Retina (tissue), 1 donor: Measurements from ENCODE around the gene FAF1.
"Not testable (repeated sequence)": the region's sequence is repeated elsewhere in the genome, so short reads cannot be mapped to it uniquely, and the experiment has no call there.

Experiments
- DNase-seq: peaks from one replicate; pipeline ENCODE4 v3.0.0-alpha.2; 2016

The FAF1 gene

DNA sequence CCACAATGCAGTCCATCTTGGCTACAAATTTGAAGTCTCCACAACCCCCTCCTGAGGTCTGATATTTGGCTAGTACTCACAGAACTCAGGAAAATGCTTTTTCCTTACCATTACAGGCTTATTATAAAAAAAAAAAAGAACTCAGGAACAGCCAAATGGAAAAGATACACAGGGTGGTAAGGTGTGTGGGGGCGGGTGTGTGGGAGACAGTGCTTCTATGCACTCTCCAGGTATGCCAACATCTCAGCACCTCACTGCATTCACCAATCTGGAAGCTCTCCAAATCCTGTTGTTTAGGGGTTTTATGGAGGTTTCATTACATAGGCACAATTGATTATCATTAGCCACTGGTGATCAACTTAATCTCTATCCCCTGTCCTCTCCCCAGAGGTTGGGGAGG, 126.9 kb downstream of the FAF1 start:
- no peak for DNase-seq

GRCh38 chr1:50832167-50832566, 127.9 kb downstream of the FAF1 start:
- DNase-seq: no peak

DNA sequence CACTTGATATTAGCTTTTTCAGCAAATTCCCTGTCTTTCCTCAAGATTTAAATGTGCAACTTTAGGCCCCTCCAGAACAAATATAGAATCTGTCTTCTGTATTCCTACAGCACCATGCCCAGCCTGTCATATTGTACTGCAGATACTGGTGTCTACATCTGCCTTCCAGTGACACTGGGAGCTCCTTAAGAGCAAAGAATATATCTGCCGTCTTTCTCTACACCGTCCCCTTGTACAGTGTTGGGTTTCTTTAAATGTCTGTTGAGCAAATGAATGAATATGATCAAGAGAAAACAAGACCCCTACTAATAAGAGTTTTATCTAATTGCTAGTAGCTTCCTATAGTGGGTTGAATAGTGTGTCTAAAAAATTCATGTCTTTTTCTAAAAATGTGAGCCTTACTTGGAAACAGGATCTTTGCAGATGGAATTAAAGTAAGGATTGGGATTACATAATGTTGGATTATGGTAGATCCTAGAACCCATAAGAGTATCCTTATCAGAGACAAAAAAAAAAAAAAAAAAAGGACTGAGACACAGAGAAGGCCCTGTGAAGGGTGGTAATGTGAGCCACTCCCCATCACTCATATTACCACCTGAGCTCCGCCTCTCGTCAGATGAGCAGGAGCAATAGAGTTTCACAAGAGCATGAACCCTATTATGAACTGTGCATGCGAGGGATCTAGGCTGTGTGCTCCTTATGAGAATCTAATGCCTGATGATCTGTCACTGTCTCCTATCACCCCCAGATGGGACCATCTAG, 128.6 kb downstream of the FAF1 start:
- no peak for DNase-seq

DNA sequence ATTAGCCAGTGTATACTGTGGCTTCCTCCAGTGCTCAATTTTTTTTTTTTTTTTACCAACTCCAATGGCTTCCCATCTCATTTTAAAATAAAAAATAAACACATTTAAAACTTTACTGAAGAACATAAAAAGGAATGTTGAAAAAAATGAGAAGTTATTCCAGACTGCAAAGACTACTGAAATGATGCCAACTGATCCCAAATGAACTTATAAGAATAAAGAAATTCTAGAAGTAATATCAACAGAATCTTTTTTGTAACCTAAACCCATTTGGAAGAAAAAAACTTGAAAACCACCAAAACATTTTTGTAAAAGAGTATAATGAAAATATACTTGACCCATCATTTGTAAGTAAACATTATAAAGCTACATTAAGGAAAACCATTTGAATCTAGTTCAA, 129.4 kb downstream of the FAF1 start:
- no peak for DNase-seq

- DNase-seq: no peak
Observed at GRCh38 chr1:50829014-50829958, 130.8 kb downstream of the FAF1 start.

GRCh38 chr1:50827546-50827945, 132.5 kb downstream of the FAF1 start:
- no peak for DNase-seq

DNA sequence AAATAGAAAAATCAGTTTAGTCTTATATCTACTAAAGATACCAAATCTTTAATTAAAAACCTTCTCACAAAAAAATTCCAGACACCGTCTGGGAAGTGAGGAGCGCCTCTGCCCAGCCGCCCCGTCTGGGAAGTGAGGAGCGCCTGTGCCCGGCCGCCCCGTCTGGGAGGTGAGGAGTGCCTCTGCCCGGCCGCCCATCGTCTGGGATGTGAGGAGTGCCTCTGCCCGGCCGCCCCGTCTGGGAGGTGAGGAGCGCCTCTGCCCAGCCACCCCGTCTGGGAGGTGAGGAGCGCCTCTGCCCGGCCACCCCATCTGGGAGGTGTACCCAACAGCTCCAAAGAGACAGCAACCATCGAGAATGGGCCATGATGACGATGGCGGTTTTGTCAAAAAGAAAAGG, 133.3 kb downstream of the FAF1 start:
- not testable (repeated sequence) for DNase-seq

GRCh38 chr1:50822035-50822776, 137.9 kb downstream of the FAF1 start:
- DNase-seq: no peak

DNA sequence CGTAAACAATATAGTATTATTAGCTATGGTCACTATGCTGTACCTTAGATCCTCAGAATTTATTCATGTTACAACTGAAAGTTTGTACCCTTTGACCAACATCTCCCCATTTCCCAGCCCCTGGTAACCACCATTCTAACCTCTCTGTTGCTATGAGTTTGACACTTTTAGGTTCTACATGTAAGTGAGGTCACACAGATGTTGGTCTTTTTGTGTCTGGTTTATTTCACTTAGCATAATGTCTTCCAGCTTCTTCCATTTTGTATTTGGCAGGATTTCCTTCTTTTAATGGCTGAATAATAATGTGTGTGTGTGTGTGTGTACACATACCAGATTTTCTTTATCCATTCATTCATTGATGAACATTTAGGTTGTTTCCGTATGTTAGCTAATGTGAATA, 139.5 kb downstream of the FAF1 start:
- DNase-seq: no peak

DNA sequence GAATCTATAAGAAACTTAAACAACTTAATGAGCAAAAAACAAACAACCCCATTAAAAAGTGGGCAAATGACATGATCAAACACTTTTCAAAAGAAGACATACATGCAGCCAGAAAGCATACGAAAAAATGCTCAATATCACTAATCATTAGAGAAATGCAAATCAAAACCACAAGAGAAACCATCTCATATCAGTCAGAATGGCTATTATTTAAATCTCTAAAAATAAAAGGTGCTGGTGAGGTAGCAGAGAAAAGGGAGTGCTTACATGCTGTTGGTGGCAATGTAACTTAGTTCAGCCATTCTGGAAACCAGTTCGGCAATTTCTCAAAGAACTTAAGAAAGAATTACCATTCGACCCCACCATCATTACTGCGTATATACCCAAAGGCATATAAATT, 147.7 kb downstream of the FAF1 start:
- DNase-seq: no peak

GRCh38 chr1:50808296-50808695, 151.8 kb downstream of the FAF1 start:
- no peak for DNase-seq

DNA sequence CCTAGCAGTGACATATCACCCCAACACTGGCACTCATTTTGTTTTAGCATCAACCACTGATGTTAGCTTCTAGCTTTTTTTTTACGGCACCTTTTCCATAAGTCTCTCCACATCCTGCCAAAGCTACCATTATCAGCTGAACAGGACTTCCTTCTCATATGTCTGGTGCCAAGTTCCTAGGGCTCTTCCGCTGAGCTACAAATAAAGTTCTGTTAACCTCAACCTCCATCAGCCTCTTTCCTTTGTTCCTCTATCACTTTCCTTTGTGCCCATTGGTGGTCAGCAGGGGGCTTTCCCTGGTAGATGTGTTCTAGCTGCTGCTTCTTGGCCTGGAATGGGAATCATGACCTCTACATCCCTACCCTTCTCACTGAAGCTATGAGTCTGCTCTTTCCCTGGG, 163.8 kb downstream of the FAF1 start:
- DNase-seq: no peak

DNA sequence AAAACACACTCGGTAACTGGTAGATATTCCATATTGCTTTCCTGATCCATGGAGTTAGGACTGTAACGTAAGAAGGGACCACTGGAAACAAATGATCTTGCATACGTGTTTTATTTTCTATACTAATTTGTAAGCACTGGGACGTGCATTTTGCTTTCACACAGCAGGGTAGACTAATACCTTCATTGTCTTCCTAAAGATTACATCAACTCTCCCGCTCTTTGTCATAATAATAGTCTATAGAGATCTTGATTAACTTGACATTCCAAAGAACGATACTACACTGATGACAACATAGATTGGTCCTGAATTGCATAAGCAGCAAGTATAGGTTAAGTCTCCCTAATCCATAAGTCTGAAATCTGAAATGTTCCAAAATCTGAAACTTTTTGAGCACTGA, 166.5 kb downstream of the FAF1 start:
- no peak for DNase-seq

DNA sequence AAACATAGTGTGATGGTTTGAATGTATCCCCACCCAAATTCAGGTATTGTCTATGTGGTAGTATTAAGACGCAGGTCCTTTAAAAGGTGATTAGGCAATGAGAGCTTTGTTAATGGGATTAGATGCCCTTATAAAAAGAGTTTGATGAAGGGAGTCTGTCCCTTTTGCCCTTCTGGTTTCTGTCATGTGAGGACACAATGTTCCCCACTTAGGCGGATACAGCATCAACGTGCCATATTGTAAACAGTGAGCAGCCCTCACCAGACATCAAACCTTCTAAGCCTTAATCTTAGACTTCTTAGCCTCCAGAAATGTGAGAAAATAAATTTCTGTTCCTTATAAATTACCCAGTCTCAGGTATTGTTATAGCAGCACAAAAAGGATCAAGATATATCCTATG, 172.8 kb downstream of the FAF1 start:
- DNase-seq: no peak

DNA sequence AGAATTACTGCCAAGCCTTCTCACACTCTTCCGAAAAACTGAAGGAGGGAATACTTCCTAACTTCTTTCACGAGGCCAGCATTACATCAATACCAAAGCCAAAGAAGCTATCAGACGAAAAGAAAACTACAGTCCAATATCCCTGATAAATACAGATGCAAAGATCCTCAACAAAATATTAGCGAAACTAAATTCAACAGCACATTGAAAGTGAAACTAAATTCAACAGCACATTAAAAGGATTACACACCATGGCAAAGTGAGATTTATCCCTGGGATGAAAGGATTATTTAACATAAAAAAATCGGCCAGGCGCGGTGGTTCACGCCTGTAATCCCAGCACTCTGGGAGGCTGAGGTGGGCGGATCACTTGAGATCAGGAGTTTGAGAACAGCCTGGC, 176.8 kb downstream of the FAF1 start:
- DNase-seq: no peak

DNA sequence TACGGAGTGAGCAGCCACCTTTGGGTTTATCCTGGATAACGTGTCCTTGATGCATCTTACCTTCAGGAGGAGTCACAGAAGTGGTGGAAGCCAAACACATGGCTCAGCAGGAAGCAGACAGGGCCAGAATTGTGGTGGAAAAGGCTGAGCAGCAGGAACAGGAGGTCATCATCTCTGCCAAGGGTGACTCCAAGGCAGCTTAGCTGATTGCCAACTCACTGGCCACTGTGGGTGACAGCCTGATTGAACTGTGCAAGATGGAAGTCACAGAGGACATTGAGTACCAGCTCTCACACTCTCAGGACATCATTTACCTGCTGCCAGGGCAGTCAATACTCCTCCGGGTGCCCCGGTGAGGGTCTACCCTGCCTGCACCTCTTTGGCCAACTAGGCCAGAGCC, 179.3 kb downstream of the FAF1 start:
- DNase-seq: no peak

DNA sequence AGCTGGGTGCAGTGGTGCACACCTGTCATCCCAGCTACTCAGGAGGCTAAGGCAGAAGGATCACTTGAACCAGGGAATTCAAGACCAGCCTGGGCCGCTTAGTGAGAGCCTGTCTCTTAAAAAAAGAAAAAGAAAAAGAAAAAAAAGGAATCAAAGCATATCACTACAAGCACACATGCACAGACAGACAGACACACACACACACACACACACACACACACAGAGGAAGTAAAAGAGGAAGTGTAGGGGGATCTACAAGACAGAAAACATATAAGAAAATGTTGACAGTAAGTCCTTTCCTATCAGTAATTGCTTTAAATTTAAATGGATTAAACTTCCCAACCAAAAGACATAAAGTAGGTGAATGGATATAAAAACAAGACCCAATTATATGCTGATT, 180.3 kb downstream of the FAF1 start:
- DNase-seq: no peak

GRCh38 chr1:50775740-50776139, 184.3 kb downstream of the FAF1 start:
- no peak for DNase-seq

- DNase-seq: peak; percentile 54
Observed at GRCh38 chr1:50774759-50775351, 185.2 kb downstream of the FAF1 start.

- no peak for DNase-seq
Observed at GRCh38 chr1:50766688-50767087, 193.4 kb downstream of the FAF1 start.

DNA sequence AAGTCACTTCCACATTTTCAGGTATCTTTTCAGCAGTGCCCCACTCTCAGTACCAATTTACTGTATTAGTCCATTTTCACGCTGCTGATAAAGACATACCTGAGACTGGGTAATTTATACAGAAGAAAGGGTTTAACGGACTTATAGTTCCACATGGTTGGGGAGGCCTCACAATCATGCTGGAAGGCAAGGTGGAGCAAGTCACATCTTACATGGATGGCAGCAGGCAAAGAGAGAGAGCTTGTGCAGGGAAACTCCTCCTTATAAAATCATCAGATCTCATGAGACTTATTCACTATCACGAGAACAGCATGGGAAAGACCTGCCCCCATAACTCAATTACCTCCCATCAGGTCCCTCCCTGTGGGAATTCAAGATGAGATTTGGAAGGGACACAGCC, 203.5 kb downstream of the FAF1 start:
- not testable (repeated sequence) for DNase-seq

DNA sequence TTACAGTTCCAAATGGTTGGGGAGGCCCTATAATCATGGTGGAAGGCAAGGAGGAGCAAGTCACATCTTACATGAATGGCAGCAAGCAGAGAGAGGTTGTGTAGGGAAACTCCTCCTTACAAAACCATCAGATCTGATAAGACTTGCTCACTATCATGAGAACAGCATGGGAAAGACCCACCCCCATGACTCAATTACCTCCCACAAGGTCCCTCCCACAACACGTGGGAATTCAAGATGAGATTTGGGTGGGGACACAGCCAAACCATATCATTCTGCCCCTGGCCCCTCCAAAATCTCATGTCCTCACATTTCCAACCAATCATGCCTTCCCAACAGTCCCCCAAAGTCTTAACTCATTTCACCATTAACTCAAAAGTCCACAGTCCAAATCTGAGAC, 205.3 kb downstream of the FAF1 start:
- not testable (repeated sequence) for DNase-seq

GRCh38 chr1:50750021-50750619, 209.9 kb downstream of the FAF1 start:
- DNase-seq: no peak
